GM12872 (cell line): ENCODE results near the gene KASH5.

Experiments
- TF ChIP-seq, protein P1 (sequence below): IDR thresholded peaks from 3 replicates; pipeline ENCODE4 v1.5.1; 2011; ENCODE audit warnings: low read depth, mild to moderate bottlenecking, low read length, moderate library complexity; ENCODE audit not compliant: insufficient read depth

The KASH5 gene

DNA sequence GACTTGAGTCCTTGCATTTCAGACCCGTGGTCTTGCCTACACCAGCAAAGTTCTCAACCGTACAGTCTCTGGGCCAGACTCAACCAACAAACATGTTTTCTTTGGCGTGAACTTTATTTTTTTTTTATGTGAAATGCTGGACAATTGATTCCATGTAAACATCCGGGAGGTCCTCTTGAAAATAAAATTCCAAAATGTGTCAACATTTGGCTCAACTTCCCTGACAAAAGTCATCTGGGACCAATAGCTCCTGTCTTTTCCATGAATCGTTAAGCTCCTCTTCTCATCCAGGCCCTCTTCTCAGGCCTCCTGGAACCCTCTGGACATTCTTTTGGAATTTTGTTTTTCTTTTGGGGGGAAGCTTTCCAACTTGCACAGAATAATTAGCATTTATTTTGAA is 67.7 kb downstream of the KASH5 start:
- TF ChIP-seq, protein P1, sequence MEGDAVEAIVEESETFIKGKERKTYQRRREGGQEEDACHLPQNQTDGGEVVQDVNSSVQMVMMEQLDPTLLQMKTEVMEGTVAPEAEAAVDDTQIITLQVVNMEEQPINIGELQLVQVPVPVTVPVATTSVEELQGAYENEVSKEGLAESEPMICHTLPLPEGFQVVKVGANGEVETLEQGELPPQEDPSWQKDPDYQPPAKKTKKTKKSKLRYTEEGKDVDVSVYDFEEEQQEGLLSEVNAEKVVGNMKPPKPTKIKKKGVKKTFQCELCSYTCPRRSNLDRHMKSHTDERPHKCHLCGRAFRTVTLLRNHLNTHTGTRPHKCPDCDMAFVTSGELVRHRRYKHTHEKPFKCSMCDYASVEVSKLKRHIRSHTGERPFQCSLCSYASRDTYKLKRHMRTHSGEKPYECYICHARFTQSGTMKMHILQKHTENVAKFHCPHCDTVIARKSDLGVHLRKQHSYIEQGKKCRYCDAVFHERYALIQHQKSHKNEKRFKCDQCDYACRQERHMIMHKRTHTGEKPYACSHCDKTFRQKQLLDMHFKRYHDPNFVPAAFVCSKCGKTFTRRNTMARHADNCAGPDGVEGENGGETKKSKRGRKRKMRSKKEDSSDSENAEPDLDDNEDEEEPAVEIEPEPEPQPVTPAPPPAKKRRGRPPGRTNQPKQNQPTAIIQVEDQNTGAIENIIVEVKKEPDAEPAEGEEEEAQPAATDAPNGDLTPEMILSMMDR: no peak

DNA sequence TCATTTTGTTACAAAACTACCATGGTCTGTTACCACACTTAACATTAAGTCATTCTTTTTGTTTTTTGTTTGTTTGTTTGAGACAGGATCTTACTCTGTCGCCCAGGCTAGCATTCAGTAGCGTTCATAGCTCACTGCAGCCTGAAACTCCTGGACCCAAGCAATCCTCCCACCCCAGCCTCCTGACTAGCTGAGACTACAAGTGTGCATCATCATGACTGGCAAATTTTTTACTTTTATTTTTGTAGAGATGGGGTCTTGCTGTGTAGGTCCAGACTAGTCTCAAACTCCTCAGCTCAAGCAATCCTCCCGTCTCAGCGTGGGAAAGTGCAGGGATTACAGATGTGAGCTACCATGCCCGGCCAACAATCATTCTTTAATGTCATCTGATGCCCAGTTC is 68.3 kb downstream of the KASH5 start:
- TF ChIP-seq, protein P1: no peak

DNA sequence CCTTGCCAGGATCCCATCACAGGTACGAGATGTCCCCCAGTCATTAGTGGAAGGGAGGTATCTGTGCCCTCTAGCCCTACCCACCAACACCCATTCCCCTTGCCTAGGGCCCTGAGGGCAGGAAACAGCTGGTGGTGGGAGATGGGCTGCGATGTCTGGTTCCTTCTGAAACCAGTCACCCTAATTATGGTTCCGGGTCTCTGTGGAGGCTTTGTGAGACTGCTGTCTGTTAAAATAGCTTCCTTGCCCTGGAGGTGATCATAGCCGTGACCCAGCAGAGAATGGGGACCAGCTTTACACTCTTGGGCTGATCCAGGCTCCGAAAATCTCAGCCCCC is 70.5 kb downstream of the KASH5 start:
- TF ChIP-seq, protein P1: no peak

DNA sequence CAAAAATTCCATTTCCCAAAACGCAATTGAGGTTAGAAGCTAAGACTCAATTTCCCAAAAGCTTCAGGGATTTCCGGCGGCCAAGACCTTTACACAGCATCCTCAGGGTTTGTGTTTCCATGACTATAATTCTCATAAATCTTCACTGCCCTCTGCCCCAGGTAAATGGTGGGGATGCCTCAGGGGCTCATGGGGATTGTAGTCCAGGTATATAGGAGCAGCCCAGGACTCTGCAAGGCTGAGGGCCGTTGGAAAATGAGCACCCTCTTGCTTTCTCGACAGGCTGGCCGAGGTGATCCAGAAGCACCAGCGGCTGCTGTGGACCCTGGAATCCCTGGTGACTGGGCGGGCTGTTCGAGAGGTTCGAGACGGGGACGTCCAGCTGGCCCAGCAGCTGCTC is 71.3 kb downstream of the KASH5 start:
- TF ChIP-seq, protein P1: no peak

DNA sequence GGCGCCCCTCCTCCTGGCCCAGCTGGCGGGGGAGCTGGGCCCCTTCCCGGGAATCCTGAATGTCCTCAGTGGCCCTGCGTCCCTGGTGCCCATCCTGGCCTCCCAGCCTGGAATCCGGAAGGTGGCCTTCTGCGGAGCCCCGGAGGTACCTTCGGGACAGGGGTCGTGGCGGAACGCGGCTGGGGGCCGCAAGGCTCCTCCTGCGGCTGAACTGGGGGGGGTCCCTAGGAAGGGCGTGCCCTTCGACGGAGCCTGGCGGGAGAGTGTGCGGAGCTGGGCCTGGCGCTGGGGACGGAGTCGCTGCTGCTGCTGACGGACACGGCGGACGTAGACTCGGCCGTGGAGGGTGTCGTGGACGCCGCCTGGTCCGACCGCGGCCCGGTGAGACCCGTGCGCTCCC is 73.6 kb downstream of the KASH5 start:
- TF ChIP-seq, protein P1: no peak

DNA sequence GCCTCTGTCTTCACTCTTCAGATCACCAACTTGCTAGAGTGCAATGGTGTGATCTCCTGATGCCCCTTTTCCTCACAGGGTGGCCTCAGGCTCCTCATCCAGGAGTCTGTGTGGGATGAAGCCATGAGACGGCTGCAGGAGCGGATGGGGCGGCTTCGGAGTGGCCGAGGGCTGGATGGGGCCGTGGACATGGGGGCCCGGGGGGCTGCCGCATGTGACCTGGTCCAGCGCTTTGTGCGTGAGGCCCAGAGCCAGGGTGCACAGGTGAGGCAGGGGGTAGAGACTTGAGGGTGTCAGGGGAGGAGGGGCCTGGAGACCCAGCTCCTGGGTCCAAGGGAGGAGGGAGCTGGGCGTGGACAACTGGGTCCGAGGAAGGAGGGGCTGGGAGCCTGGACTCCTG is 74.4 kb downstream of the KASH5 start:
- TF ChIP-seq, protein P1: no peak

DNA sequence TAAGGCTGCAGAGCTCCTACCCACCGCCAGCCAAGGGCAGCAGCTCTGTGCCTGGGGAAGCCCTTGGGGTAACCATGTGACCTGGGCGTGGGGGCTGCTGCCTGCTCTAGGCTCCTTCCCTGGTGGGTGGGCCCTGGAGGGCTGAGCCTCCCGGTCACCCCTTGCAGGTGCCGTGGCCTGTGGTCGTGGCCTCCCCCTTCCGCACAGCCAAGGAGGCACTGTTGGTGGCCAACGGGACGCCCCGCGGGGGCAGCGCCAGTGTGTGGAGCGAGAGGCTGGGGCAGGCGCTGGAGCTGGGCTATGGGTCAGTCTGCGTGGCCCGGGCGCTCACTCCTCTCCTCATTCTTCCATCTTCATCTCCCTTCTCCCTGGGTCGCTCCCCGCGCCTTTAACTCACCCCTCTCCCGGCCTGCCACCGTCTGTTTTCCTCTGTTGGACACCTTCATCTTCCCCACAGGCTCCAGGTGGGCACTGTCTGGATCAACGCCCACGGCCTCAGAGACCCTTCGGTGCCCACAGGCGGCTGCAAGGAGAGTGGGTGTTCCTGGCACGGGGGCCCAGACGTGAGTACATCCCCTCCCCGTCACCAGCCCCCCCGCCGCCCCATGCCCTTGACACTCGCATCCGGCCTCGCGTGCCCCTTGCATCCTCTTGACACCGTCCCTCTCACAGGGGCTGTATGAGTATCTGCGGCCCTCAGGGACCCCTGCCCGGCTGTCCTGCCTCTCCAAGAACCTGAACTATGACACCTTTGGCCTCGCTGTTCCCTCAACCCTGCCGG is 76.1 kb downstream of the KASH5 start:
- TF ChIP-seq, protein P1: no peak
